ENCODE results near the gene HEXA.

HEXA gene

GRCh38 chr15:72375501-72375845 is 341 bp downstream of the HEXA start:
- DNase-seq (ENCODE audit: low read depth): no peak

- no peak for DNase-seq (ENCODE audit: low read depth)
Observed at GRCh38 chr15:72372361-72372760, 3.5 kb downstream of the HEXA start.

- no peak for DNase-seq (ENCODE audit: low read depth)
Observed at GRCh38 chr15:72369964-72370363, 5.8 kb downstream of the HEXA start.

DNA sequence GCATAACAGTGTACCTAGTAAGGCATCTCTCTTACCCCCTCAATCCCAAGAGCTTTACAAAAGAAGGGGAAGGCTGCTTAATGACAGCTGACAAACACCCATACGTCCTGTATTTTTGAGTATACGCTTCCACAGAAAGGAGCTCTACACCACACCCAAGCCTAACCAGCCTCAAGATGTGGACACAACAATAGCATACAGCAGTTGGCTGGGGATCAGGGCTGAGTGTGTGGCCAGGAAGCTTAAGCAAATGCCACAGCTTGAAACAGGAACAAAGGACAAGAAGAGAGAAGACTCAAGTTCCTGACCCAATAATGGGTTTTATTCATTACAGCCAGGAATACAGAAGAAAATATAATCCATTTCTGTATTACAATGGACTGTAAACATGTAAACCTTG is 6.9 kb downstream of the HEXA start:
- DNase-seq (ENCODE audit: low read depth): no peak

GRCh38 chr15:72368325-72368724 is 7.5 kb downstream of the HEXA start:
- DNase-seq (ENCODE audit: low read depth): no peak

GRCh38 chr15:72365844-72366243 is 10.0 kb downstream of the HEXA start:
- DNase-seq (ENCODE audit: low read depth): no peak

DNA sequence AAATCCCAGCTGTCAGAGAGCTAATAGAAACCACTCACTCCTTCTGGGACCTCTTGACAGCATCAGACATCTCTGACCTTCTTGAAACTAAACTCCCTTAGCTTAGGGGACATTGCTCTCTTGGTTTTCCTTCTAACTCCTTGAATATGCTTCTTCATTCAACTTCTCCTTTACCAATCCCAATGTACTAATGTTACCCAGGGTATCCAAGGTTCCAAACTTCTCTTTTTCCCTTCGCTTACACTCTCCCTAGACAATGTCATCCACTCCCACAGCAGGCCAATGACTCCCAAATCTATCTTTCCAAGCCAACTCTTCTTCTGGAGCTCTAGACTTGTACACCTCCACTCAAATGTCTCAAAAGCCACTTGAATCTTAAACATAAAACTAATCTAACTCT is 14.6 kb downstream of the HEXA start:
- DNase-seq (ENCODE audit: low read depth): no peak

- no peak for DNase-seq (ENCODE audit: low read depth)
Observed at GRCh38 chr15:72358650-72359171, 17.1 kb downstream of the HEXA start.

- no peak for DNase-seq (ENCODE audit: low read depth)
Observed at GRCh38 chr15:72358121-72358520, 17.7 kb downstream of the HEXA start.

DNA sequence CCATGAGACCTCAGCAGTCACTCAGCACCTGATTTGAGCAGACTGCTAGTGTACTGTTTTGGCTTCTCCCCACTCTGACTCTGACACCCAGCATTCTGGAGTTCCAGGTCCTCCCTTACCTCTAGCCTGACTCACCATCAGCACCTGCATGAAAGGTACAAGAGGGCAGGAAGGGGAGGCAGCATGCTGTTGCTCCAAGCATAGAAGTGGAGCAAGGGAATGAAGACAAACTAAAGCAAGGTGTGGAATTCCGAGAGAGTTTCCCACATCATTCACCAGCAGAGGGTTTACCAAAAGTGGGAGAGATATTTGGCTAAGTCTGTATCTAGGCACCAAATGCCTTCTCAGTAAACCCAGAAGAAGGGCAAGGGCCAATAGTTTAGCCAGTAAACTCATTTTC is 21.3 kb downstream of the HEXA start:
- DNase-seq (ENCODE audit: low read depth): no peak

DNA sequence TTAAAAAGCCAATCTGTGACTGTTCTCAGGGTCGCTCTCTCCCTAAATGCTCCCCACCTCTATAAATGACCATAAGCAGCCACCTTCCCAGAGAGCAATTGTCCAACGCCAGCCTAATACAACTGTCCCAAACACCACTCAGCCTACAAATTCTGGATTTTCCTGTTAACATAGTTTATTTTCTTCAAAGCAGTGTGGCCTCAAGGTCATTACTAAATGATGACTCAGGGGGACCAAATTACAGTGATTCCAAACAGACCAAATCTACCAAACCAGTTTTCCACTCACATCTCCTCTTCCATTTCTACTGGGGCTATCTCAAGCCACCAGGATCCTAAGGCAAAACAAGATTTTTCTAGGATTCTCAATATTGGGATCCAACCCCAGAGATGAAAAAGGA is 22.5 kb downstream of the HEXA start:
- no peak for DNase-seq (ENCODE audit: low read depth)

DNA sequence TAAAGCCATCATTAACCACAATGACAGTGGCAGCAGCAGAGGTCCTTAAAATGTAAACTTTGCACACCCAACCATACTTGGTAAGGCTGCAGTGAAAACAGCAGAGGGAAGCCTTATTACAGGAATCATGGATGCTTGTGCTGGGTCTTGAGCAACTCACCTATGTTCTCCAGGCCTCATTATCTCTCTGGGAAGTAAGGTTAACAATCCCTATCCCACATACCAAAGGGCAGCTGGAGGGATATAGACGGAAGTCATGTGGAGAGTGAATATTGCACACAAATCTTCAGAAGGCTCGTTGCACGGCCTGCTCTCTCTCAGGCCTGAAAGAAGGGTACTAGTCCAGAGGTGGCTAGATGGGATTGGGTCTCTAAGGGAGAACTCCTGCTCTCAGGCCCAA is 30.0 kb downstream of the HEXA start:
- DNase-seq (ENCODE audit: low read depth): no peak

- DNase-seq (ENCODE audit: low read depth): no peak
Observed at GRCh38 chr15:72345280-72345679, 30.5 kb downstream of the HEXA start.

GRCh38 chr15:72344602-72345001 is 31.2 kb downstream of the HEXA start:
- no peak for DNase-seq (ENCODE audit: low read depth)

- no peak for DNase-seq (ENCODE audit: low read depth)
Observed at GRCh38 chr15:72342385-72342784, 33.4 kb downstream of the HEXA start.

DNA sequence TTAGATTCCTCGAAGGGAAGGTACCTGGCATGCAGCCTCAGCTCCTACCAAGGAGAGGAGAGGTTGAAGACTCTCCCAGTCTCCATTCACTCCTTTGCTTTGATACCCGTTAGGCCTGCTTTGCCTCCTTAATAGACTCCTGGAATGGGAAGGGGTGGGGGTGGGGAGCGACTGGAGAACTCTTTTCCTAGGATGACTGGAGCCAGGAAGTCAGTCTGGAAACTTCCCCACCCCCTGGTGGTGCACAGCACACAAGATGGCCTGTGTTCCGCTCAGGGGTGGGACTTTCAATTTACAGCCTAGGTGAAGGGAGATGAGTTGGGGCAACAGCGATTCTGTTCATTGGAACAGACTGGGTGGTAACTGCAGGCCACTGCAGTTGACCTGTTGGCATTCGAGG is 34.5 kb downstream of the HEXA start:
- no peak for DNase-seq (ENCODE audit: low read depth)

GRCh38 chr15:72340366-72340765 is 35.4 kb downstream of the HEXA start:
- no peak for DNase-seq (ENCODE audit: low read depth)

DNA sequence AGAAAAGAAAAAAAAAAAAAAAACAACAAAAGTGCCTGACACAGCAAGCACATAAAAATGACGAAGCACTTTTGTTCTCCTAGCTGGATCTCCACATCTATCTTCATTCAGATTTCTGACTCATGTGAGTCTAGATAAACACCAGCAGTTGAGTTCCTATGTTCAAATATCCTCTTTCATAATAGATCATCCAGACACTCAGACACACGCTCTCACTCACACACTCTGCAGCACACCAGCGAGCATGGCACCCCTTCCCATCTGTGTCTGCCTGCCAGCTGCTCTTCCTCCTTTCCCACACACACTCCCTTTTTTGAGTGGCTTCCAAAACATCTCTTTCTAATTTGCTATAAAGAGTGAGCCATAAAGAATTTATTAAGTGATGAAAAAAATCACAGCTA is 36.0 kb downstream of the HEXA start:
- no peak for DNase-seq (ENCODE audit: low read depth)

DNA sequence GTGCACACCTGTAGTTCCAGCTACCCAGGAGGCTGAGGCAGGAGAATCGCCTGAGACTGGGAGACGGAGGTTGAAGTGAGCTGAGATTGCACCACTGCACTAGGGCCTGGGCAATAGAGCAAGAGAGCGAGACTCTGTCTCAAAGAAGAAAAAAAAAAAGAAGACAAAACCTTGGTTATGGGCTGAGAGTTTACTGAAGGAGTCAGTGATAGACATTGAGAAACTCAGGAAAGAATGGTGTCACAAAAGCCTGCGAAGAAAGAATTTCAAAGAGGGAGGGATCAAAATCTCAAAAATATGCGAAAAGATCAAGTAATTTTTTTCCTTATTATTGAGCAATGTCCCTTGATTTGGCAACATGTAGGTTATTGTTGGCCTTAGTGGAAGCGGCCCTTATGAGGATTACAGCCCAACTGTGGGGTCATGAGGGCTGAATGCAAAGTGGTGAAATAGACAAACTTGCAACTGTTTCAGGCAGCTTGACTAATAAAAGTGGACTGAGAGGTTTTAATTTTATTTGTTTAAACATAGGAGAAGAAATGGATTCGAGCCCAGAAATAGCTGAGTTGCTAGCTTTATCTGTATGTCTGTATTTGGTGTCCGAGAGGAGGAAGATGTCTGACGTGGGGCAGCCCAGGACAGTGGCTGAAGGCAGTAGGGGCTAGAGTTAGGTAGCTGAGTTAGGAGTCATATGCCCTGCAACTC is 37.0 kb downstream of the HEXA start:
- no peak for DNase-seq (ENCODE audit: low read depth)

DNA sequence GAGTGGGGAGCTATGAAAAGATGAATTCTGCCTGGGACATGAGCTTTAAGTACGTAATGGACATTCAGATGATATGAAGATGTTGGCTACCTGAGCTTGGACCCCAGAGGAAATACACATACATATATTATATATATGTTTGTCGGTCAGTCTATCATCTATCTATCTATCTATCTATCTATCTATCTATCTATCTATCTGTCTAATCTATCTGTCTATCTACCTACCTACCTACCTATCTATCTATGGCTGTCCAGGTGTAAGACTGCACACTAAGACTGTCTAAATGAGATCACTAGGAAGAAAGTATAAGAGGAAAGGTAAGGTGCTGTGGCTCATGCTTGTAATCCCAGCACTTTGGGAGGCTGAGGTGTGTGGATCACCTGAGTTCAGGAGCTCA is 37.7 kb downstream of the HEXA start:
- no peak for DNase-seq (ENCODE audit: low read depth)

GRCh38 chr15:72334842-72335241 is 41.0 kb downstream of the HEXA start:
- no peak for DNase-seq (ENCODE audit: low read depth)

- DNase-seq (ENCODE audit: low read depth): no peak
Observed at GRCh38 chr15:72331021-72331420, 44.8 kb downstream of the HEXA start.

- no peak for DNase-seq (ENCODE audit: low read depth)
Observed at GRCh38 chr15:72323752-72324151, 52.1 kb downstream of the HEXA start.

- DNase-seq (ENCODE audit: low read depth): peak; percentile 48
Observed at GRCh38 chr15:72319985-72320671, 55.7 kb downstream of the HEXA start, which contains the start of gene CELF6. Gene CELF6 (minus strand): TSS chr15:72320157. CDS start chr15:72319874, 283 bp downstream.
